Parathyroid adenoma (tissue), 2 donors: Measurements from ENCODE around the gene DHFR.

ENCODE experiments used
- H2AFZ ChIP-seq: fragments of 300-600 bp; sonication (generic); one replicate; pipeline ENCODE4 v1.7.0; 2017; ENCODE audit warnings: antibody characterized with exemption, mild to moderate bottlenecking
- H3K27ac ChIP-seq: fragments of 300-600 bp; sonication (generic); one replicate; pipeline ENCODE4 v1.7.0; 2017
- H3K27me3 ChIP-seq: fragments of 300-600 bp; sonication (generic); one replicate; pipeline ENCODE4 v1.7.0; 2017; ENCODE audit warnings: low read length; ENCODE audit not compliant: control insufficient read depth, insufficient read depth
- H3K36me3 ChIP-seq: fragments of 300-600 bp; sonication (generic); one replicate; pipeline ENCODE4 v1.7.0; 2017; ENCODE audit warnings: low read length; ENCODE audit not compliant: control insufficient read depth, insufficient read depth
- H3K4me1 ChIP-seq: fragments of 300-600 bp; sonication (generic); one replicate; pipeline ENCODE4 v1.7.0; 2017; ENCODE audit warnings: control low read depth
- H3K4me2 ChIP-seq: fragments of 300-600 bp; sonication (generic); one replicate; pipeline ENCODE4 v1.7.0; 2017; ENCODE audit warnings: low read length
- H3K4me3 ChIP-seq: fragments of 300-600 bp; sonication (generic); one replicate; pipeline ENCODE4 v1.7.0; 2017; ENCODE audit warnings: low read depth, low read length
- H3K79me2 ChIP-seq: fragments of 300-600 bp; sonication (generic); one replicate; pipeline ENCODE4 v1.7.0; 2017; ENCODE audit warnings: control low read depth
- H3K9ac ChIP-seq: fragments of 300-600 bp; sonication (generic); one replicate; pipeline ENCODE4 v1.7.0; 2017; ENCODE audit warnings: mild to moderate bottlenecking
- H3K9me3 ChIP-seq: fragments of 300-600 bp; sonication (generic); one replicate; pipeline ENCODE4 v1.7.0; 2017; ENCODE audit warnings: low read length; ENCODE audit not compliant: control insufficient read depth
- TF ChIP-seq, protein P1 (sequence below): fragments of 300-600 bp; sonication (generic); IDR thresholded peaks from one replicate; pipeline ENCODE4 v1.7.0; 2017; ENCODE audit warnings: antibody characterized with exemption, mild to moderate bottlenecking
- donor health status: primary hyperparathyroidism.

DHFR gene

DNA sequence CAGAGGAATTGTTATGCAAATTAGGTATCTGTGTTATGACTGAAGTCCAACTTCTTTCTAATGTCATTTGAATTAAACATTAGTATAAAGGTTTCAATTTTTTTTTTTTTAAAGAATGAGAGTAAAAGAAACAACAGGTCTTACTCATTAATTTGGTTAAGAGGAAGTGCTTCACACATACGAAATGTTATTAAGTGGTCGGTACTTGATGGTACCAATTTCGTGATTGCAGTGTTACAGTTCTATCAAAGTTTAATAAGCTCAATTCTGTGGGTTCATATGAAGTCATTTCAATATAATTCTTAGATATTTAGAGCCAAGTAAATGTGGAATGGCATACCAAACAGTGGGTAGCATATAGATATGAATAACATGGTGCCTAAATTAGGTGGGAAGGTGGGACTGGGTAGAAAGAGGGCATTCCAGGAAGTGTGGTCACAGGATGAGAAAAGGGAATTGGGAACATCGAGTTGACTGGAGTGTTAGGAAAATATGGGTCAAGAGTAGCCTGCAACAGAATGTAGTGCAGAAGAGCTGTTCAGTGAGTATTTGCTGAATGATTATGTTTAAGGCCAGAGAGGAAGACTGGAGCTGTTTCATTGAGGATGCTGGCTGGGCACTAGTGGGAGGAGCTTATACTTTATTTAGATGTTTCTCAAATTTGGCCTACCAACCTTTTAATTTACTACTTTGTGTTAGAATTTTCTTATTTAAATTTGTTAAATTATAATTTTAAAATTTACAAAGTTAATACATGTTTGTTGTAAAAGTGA lies 34.1 kb upstream of the DHFR start:
- no peaks in the 10 kb centered on the region for H3K4me1 ChIP-seq
- no peaks in the 10 kb centered on the region for H3K27me3 ChIP-seq
- H2AFZ ChIP-seq = no peak overlapping the region
- H3K9ac ChIP-seq = no peak overlapping the region
- H3K36me3 ChIP-seq = no peaks in the 10 kb centered on the region
- no peak overlapping the region for H3K4me3 ChIP-seq
- TF ChIP-seq, protein P1, sequence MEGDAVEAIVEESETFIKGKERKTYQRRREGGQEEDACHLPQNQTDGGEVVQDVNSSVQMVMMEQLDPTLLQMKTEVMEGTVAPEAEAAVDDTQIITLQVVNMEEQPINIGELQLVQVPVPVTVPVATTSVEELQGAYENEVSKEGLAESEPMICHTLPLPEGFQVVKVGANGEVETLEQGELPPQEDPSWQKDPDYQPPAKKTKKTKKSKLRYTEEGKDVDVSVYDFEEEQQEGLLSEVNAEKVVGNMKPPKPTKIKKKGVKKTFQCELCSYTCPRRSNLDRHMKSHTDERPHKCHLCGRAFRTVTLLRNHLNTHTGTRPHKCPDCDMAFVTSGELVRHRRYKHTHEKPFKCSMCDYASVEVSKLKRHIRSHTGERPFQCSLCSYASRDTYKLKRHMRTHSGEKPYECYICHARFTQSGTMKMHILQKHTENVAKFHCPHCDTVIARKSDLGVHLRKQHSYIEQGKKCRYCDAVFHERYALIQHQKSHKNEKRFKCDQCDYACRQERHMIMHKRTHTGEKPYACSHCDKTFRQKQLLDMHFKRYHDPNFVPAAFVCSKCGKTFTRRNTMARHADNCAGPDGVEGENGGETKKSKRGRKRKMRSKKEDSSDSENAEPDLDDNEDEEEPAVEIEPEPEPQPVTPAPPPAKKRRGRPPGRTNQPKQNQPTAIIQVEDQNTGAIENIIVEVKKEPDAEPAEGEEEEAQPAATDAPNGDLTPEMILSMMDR = no peak
- H3K9me3 ChIP-seq = no peaks in the 10 kb centered on the region
- peaks cover 2% of the 10 kb centered on the region for H3K79me2 ChIP-seq
- H3K27ac ChIP-seq = no peak overlapping the region
- H3K4me2 ChIP-seq = no peak overlapping the region

DNA sequence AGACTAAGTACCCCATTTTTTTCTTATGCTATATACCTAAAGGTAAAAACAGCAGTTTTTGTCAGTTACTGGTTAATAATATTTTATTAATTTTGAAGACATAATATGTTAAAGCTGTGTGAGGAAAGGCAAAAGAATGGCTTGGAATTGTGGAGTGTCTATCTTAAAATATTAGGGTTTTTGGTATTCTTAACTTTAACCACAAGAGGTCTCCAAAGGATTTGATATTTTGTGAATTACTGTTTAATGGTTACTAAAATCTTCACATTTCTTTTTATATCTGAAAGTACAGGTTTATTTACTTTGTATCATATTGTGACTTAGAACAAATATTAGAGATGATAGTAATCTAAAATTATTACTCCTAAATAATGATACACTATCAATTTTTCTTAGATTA lies 32.0 kb upstream of the DHFR start:
- Histone ChIP-seq H3K4me1 (no peaks in the 10 kb centered on the region), H2AFZ (no peak overlapping the region), H3K4me3 (no peak overlapping the region), H3K9me3 (no peaks in the 10 kb centered on the region), H3K27me3 (no peaks in the 10 kb centered on the region), H3K4me2 (no peak overlapping the region), H3K36me3 (no peaks in the 10 kb centered on the region), H3K79me2 (peaks cover 7% of the 10 kb centered on the region), H3K9ac (no peak overlapping the region), H3K27ac (no peak overlapping the region)
- TF ChIP-seq, protein P1 = no peak

DNA sequence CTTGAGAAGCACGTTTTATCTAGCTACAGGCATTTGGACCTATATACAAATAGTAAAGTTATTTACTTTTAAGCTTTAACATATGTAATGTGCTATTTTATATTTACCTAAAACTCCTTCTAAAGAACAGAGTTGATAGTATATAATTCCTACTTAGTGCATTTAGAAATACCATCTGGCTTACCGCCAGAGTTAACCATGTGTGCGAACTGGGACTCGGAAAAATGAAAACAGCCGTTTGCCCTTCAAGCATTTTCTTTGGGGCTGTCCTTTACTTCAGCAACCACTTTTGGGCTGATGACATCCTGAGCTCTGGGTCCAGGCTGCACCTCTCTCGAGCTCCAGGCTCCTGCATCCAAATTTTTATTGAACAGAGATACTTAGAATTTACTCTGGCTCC lies 21.9 kb upstream of the DHFR start:
- Histone ChIP-seq H3K4me1 (no peaks in the 10 kb centered on the region), H3K4me3 (no peak overlapping the region), H3K79me2 (peaks cover 3% of the 10 kb centered on the region), H3K4me2 (no peak overlapping the region), H3K27me3 (no peaks in the 10 kb centered on the region), H3K9ac (no peak overlapping the region), H2AFZ (no peak overlapping the region), H3K9me3 (no peaks in the 10 kb centered on the region), H3K27ac (no peak overlapping the region), H3K36me3 (no peaks in the 10 kb centered on the region)
- TF ChIP-seq, protein P1 = no peak

DNA sequence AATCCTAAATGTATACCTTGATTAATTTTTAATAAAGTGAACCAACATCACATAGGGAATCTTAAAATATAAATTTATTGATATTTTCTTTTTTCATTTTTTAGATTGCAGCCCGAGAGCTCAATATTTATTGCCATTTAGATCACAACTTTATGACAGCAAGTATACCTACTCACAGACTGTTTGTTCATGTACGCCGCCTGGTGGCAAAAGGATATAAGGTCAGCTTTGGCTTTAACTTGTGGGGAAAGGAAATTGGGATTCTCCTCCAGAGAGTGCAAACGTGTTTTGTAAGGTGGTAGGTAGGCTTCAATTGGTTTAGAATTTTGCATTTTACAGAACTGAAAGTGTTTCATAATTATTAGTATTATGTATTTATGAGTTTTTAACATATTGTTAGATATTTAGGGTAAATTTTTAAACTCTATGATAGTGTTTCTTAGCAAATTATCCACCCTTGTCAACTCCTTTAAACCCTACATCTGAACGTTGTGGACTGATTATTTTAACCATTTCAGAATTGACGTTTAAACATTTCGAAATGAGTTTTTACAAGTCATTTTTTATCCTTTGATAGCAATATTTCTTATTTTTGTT lies 17.5 kb upstream of the DHFR start:
- Histone ChIP-seq H3K9me3 (no peaks in the 10 kb centered on the region), H3K9ac (no peak overlapping the region), H3K4me2 (no peak overlapping the region), H3K4me1 (no peaks in the 10 kb centered on the region), H3K27ac (no peak overlapping the region), H3K36me3 (no peaks in the 10 kb centered on the region), H3K79me2 (peaks cover 3% of the 10 kb centered on the region), H3K27me3 (no peaks in the 10 kb centered on the region), H2AFZ (no peak overlapping the region), H3K4me3 (no peak overlapping the region)
- TF ChIP-seq, protein P1 = peak; percentile 78
